GM18907 (cell line): ENCODE data around the gene MBD2.
"Not testable (repeated sequence)": the region's sequence is repeated elsewhere in the genome, so short reads cannot be mapped to it uniquely, and the experiment has no call there.

ENCODE experiments used
- ATAC-seq: cut with Tn5 transposase; IDR thresholded peaks from one replicate; pipeline ENCODE4 v1.9.1; 2021; ENCODE audit warnings: mild to moderate bottlenecking, moderate library complexity; ENCODE audit not compliant: unreplicated experiment

MBD2 gene

DNA sequence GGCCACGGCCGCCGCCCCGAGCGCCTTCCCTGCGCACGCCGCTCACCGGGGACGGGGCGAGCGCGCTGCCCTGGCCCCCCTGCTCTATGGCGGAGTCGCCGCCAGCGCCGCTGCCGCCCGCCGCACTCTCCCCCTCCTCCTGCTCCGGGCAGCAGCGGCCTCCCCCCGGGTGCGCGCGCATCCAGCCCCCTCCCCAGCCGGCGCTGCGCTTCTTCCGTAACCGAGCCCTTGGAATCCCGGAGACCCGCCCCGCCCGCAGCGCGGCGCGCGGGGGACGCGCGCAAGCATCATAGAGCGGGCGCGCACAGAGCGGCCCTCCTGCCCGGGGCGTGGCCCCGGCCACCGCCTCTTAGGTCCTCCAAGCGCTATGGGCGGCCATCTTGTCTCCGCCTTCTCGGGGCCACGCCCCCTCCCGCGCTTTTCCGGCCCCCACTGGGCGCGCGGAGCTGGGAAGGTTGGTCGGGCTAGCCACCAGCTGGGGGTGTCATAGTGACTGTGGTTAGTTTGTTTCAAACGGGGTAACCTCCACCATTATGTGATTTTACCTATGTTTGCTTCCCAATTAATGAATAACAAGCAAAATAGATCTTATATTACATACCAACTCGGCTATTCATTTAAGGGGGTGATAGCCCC, at the start of gene MBD2:
Gene MBD2 (minus strand): TSS at position 291 of the 636 bp plus-strand sequence. CDS start 110 bp downstream, at position 181.
- peak; percentile 92 for ATAC-seq

DNA sequence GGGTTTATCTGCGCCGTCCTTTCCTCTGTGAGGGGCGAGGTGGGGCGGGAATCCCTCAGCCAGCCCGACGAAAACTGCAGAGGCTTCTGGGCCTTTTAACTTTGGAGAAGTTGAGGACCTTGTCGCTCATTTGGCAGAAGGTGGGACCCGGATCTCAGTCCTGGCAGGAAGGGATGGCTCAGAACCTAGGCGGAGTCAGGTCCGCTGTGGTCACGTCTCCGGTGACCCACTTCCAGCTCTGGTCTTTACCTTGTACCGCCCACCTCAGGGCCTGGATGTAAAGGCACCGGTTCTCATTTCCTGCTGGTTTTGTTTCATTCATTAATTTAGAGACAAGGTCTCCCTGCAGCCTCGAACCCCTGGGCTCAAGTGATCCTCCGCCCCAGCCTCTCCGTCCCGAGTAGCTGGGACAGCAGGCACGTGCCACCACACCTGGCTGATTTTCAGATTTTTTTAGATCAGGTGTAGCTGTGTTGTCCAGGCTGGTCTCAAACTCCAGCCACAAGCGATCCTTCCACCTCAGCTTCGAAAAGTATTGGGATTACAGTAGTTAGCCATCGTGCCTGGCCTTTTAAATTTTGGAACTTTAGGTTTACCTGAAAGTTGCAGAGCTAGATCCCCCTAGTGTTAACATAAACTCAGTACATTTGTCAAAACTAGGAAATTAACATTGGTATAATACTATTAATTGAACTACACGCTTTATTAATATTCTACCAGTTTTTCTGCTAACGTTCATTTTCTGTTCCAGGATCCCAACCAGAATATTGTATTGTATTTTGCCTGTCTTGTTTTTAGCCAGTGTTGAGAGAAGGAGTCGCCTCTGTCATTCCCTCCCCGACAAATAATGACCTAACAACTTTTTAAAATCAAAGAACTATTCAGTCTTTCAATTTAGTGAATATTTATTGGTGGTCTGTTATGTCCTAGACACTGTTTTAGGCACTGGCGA, 45.7 kb upstream of the MBD2 start:
- peak; percentile 55 for ATAC-seq

GRCh38 chr18:54268751-54269150, 44.3 kb upstream of the MBD2 start:
- no peak for ATAC-seq

DNA sequence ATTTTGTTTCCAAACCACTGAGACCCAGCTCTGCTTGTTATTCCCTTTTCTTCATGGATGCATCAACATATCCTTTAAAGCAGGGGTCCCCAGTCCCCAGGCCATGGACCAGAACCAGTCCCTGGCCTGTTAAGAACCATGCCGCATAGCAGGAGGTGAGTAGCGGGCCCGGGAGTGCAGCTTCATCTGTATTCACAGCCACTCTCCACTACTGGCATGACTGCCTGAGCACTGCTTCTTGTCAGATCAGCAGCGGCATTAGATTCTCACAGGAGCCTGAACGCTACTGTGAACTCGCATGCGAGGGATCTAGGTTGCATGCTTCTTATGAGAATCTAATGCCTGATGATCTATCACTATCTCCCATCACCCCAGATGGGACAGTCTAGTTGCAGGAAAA, 43.2 kb upstream of the MBD2 start:
- ATAC-seq: no peak

GRCh38 chr18:54263904-54264336, 39.5 kb upstream of the MBD2 start:
- peak; percentile 82 for ATAC-seq

DNA sequence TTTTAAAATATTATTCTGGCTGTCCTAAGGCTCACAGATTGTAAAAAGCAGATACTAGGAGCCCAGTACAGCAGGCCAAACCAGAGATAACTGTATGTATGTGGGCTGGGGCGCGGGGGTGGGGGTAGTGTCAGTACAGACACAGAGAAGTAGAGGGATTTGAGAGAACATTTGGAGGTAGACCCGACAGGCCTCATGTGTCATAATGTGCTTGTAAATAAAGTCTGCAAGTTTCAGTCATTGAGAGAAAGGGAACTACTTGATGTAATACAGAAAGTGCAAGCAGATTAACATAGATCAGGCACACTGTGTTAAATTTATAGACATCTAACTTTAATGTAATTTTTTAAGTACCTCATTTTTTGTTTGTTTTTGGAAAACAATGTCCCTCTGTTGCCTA, 37.4 kb upstream of the MBD2 start:
- ATAC-seq: peak; percentile 79

- peak; percentile 43 for ATAC-seq
Observed at GRCh38 chr18:54260396-54261072, 36.1 kb upstream of the MBD2 start.

GRCh38 chr18:54257818-54258217, 33.3 kb upstream of the MBD2 start:
- ATAC-seq: not testable (repeated sequence)

DNA sequence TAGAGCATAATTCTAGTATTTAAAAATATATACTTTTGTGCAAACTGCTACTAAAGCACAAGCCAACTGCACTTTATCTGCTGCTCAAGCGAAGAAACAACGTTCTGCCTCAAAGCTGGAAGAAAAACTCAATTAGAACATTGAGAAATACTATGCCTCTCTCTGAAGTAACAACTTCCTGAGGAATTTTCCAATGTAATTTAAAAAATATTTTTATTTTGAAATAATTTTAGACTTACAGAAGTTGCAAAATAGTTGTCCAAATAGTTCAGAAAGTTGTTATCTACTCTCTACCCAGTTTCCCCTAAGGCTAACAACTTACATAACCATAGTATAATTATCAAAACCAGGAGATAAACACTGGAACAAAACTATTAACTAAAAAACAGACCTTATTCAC, 32.5 kb upstream of the MBD2 start:
- no peak for ATAC-seq

DNA sequence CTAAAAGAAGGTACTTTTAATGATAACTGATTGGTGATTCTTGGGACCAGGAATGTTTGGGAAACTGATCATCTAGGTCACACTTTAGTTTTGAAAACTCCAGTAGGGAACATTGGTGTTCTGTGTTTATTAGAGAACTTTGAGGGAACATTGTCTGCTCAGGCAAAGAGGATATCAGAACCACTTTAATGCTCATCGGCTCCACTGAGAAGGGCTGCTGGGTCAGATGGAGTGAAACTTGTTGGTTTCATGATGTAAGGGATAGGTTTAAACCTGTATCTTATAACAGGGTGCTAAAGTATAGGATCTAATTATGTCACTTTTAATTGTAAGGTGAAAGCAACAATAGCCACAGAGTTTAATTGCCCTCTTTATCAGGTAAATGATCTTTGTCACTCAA, 30.7 kb upstream of the MBD2 start:
- no peak for ATAC-seq

DNA sequence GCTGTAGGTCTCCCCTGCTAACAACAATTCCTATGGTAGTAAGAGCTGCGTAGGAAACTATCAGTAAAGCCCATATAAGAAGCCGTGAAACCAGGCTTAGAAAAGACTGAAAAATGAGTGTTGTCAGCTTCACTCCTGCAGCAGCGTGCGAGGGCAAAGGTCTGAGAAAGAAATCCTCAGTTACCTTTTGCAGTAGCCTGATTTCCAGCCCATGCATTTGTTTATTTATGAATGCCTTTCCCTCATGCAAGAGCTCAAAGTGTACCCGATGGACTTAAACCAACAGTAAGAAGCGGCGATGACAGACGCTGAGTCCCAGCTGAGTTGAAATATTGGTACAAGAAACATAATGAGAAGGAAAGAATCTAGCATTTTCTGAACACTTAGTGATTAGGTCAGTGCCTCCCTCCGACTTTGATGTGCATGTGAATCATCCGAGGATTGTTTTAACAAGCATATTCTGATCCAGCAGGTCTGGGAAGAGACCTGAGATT, 29.8 kb upstream of the MBD2 start:
- ATAC-seq: no peak

DNA sequence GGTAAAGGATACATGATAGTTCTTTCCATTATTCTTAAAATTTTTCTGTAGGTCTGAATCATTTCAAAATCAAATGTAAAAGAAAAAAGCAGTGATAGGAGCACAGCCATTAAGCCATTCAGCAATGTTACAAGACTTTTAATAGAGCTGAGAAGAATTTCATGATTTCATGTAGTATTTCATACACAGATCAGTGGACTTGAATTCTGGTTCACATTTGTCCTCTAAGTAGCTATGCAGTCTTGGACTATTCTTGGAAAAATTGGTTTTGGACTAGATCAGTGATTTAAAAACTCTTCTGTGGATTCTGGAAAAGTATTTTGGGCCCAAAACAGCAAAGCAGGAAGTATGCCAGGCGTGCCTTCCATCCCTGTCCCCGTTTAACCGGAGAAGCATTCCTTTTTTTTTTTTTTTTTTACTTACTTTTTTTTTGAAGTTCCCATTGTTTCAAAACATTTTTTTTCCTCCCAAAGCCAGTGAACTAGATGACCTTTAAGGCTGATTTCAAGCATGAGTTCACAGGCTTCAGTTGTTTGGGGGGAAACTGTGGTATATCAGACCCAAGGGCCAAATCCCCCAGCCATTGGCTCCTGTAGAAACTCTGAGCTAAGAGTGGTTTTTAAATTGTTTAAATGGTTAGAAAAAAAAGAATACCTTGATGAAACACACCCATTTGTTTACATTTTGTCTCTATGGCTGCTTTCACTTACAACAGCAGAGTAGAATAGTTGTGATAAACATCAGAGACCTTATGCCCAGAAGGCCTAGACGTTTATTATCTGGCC, 27.3 kb upstream of the MBD2 start:
- no peak for ATAC-seq

DNA sequence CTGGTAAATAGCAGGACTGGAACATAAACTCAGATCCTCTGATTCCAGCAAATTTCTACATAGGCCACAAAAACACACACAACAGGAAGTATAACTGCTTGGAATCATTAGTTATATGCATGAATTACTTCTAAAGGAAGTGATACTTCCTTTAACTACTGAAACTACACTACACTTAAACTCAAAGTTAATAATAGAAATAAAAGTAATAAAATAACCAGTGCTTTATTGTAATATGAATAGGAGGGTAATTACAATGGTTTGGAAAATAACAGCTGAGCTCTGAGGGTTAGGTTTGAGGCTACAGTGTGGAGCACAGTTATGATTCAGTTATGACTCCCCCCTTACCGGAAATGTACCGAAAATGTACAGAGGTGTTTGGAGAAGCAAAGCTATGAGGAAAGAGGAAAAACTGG, 26.4 kb upstream of the MBD2 start:
- ATAC-seq: peak; percentile 91

DNA sequence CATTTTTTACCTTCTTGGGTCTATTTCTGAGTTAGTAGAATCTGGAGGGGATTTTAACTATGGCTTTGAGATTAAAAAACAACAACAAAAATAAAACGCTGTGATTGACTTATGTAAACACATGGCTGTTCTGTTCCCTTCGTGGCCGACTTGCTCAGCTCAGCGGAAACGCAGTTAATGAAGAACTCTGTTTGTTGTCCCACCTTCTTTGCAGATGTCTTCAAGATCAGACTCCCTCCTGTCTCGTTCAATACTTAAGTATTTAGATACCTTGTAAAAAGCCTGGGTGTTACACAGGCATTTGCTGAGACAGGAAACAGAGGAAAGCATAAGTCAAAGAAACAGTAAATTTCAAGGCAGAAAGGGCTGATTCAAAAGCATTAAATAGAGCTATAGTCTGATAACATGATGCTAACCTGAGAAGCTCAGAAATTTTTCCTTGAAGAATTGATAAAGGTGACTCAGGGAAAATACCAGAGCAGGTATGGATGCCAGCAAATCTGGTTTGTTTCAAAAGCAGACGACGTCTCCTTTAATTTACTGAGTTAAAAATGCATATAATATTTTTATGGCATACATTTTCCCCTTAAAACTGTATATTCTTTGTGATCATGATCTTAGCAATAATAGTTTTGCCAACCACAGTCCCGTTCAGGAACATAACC, 23.2 kb upstream of the MBD2 start:
- no peak for ATAC-seq

- ATAC-seq: no peak
Observed at GRCh38 chr18:54242327-54242726, 17.9 kb upstream of the MBD2 start.

DNA sequence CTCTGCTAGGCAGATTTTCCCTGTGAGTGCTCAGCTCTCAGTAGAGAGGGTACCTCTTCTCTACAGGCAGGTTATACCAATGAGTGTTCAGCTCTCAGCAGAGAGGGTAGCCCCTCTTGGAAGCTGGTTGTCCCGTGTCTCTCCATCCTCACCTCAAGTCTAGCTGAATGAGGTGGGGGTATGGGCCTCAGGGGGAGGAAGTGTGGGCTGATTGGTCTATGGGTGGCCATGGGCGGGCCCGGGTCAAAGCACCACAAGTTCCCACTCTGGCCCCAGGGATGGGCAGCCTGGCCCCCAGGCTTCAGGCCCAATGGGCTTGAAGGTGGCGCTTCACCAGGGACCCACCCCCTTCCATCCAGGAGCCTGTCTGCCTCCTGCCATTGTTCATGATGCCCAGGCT, 17.0 kb upstream of the MBD2 start:
- no peak for ATAC-seq

DNA sequence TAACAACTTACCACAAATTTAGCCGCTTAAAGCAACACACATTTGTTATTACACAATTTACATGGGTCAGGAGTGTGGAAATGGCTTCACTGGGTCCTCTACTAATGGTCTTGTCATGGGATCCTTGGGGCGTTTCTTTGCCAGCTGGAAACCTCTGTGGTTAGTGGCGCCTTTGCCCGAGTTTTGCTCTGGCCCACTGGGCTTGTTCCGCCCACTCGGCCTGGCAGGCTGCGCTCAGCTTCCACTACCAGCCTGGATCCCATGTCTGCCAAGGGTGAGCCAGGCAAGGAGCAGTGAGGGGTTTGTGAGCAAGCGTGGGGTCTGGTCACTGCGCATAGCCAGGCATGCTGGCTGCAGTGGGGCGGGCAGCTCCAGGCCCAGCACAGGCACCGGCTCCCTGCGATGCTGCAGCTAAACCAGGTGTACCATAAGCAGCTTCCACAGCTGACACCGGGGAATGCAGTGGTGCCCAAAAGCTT, 16.2 kb upstream of the MBD2 start:
- ATAC-seq: no peak

GRCh38 chr18:54239601-54240000, 15.1 kb upstream of the MBD2 start:
- no peak for ATAC-seq

DNA sequence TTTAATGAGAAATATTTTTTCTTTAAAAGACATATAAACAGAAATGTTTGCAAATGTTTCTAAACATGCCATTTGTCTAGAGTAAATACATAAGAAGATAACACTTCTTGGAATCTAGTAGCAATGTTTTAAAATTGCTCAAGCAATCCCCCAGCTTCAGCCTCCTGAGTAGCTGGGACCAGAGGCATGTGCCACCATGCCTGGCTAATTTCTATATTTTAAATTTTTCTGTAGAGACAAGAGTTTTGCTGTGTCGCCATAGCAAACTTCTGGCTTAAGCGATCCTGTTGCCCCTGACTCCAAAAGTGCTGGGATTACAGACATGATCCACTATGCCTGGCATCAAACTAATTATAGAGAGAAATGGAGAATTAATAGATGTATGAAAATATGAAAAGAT, 14.6 kb upstream of the MBD2 start:
- ATAC-seq: no peak
